AG04450 (cell line): ENCODE data around the gene CHPF. TPM values are rescaled to one million over a fixed set of nuclear protein-coding genes. Genes with fewer than 3 reads are reported as not detected.

Experiments used
- CTCF ChIA-PET: fragments of 300-600, 350-600 bp; formaldehyde crosslinking; extraction: SDS; loops from one replicate; lab custom pipeline; 2022; ENCODE audit warnings: antibody characterized with exemption, inconsistent platforms; lab: Charles Lee
- POLR2A ChIA-PET: fragments of 350-600 bp; formaldehyde crosslinking; extraction: SDS; loops from one replicate; lab custom pipeline; 2021; ENCODE audit warnings: antibody characterized with exemption, inconsistent platforms; lab: Yijun Ruan, JAX
- DNase-seq: peaks from one replicate; pipeline ENCODE4 v3.0.0-alpha.2; 2011; ENCODE audit warnings: low read depth, low spot score
- H3K27ac ChIP-seq: one replicate; pipeline ENCODE4 v1.5.1; 2012; ENCODE audit warnings: low read depth, low read length, control low read depth
- H3K27me3 ChIP-seq: one replicate; pipeline ENCODE4 v1.6.0; 2012; ENCODE audit warnings: low read length; ENCODE audit not compliant: control insufficient read depth, insufficient read depth
- H3K4me3 ChIP-seq: 2 replicates; pipeline ENCODE4 v1.5.1; 2011; ENCODE audit warnings: mild to moderate bottlenecking, low read depth, low read length, control low read depth
- H3K9me3 ChIP-seq: 2 replicates; pipeline ENCODE4 v1.5.1; 2012; ENCODE audit warnings: low read length; ENCODE audit not compliant: control insufficient read depth, insufficient read depth
- polyA plus RNA-seq: library from polyadenylated mRNA; depleted of rRNA; stranded (reverse); fragments of >200 nt; gene quantifications from 2 replicates; pipeline ENCODE4 v1.2.3, GENCODE V29; 2011
- TF ChIP-seq, protein P1 (sequence below): IDR thresholded peaks from 2 replicates; pipeline ENCODE4 v1.5.1; 2011; ENCODE audit warnings: low read depth, low read length, control low read depth, inconsistent platforms

CHPF gene
- polyA plus RNA-seq, 1 experiment: 24.4 TPM

DNA sequence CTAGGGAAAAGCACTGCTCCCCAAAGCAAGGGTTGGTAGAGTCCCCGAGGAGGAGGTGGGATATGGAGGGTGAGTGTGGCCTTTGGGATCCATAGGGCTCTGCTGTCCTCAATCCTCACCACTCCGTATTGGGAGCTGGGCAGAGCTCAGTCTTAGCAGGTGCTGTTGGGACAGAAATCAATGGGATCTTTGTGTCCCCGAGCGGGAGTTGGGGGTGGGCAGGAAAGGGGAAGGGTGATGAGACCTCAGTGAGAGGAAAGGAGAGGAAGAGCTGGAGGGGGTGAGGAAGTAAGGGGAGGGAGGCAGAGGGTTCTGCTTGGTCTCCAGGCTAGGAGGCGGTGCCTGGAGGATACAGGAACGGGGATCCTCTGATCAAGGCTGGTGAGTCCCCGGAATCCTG, 26.7 kb downstream of the CHPF start:
- CTCF ChIA-PET: interaction anchor here (1.1 to 5.8 kb wide), 3 partner anchors 14 to 24 kb away, joined by 3 to 58 read pairs (median 8); no protein-coding TSS in a partner anchor
- peaks cover 60% of the 10 kb centered on the region for H3K27me3 ChIP-seq
- POLR2A ChIA-PET: no interaction called here
- no peak overlapping the region for H3K27ac ChIP-seq
- no peak overlapping the region for H3K4me3 ChIP-seq
- TF ChIP-seq, protein P1, sequence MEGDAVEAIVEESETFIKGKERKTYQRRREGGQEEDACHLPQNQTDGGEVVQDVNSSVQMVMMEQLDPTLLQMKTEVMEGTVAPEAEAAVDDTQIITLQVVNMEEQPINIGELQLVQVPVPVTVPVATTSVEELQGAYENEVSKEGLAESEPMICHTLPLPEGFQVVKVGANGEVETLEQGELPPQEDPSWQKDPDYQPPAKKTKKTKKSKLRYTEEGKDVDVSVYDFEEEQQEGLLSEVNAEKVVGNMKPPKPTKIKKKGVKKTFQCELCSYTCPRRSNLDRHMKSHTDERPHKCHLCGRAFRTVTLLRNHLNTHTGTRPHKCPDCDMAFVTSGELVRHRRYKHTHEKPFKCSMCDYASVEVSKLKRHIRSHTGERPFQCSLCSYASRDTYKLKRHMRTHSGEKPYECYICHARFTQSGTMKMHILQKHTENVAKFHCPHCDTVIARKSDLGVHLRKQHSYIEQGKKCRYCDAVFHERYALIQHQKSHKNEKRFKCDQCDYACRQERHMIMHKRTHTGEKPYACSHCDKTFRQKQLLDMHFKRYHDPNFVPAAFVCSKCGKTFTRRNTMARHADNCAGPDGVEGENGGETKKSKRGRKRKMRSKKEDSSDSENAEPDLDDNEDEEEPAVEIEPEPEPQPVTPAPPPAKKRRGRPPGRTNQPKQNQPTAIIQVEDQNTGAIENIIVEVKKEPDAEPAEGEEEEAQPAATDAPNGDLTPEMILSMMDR: no peak
- no peak for DNase-seq
- H3K9me3 ChIP-seq: no peaks in the 10 kb centered on the region; the same call in 1 of the 2 replicates

DNA sequence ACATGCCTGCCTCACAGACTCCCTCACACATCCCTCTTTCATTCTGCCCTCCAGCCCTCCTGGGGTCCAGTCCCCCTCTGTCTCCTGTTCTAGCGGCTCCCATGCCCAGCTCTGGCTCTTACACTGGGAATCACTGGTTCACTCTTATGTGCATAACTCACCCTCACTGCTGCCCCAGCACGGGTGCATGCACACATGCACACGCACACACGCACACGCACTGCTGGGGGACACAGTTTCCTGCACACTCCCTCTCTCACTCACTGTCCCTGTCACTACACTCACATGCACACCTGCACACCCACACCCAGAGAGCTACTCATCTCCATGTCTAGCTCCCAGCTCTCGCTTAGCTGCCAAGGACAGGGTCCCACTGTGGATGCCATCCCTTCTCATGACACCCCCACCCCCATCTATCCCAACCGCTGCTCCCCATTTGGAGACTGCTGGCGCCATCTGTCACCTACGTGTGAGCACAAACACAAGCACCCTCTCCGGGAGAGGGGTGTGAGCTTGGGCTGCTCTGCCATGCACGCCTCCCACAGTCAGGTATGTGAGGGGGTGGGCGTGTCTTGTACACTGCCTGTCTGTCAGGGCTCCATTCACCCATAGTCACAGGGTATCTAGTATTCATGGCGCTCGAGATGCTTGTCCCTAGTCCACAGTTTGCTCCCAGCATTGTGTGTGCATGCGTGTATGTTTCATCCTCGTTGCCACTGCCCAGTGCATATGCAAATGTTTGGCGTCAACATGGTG, 27.6 kb downstream of the CHPF start:
- Histone ChIP-seq H3K4me3 (no peak overlapping the region), H3K27ac (no peak overlapping the region), H3K9me3 (peaks cover 4% of the 10 kb centered on the region), H3K27me3 (peaks cover 68% of the 10 kb centered on the region)
- ChIA-PET POLR2A (no interaction called here), CTCF (interaction anchor here (1.1 kb wide), 1 partner anchor 20 kb away, joined by 8 read pairs; no protein-coding TSS in a partner anchor)
- TF ChIP-seq, protein P1: no peak
- DNase-seq: no peak

GRCh38 chr2:219514836-219515235, 28.8 kb downstream of the CHPF start:
- TF ChIP-seq, protein P1: no peak
- Histone ChIP-seq H3K9me3 (peaks cover 8% of the 10 kb centered on the region), H3K27ac (no peak overlapping the region), H3K4me3 (no peak overlapping the region), H3K27me3 (peaks cover 76% of the 10 kb centered on the region)
- ChIA-PET CTCF (interaction anchor here (0.8 to 1.5 kb wide), 2 partner anchors 26 to 112 kb away, joined by 3 to 8 read pairs; no protein-coding TSS in a partner anchor), POLR2A (no interaction called here)
- no peak for DNase-seq

DNA sequence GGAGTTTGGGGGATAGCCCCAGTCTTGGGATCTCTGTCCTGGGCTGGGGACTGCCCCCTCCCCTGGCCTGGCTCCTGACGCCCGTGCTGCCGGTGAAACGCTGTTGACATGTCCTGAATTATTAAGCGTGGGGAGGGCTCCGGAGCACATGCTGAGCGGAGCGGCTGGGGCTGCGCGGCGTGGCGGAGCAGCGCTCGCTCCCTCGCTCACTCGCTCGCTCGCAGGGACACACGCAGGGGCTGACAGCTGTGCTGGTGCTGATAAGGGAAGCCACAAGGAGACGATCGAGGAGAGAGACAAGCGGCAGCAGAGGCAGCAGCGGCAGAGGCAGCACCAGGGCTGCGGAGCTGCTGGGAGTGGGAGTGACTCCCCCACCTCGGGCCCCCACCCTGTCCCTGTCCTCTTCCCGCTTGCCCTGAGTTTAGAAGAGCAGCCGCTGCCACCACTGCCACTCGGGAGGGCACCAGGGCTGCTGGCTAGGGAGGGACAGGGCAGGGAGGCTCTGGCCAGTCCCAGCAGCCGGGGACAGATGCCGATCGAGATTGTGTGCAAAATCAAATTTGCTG, 29.3 kb downstream of the CHPF start, which contains the start of gene ASIC4:
ASIC4 (plus strand) TSS at position 287 of the 566 bp plus-strand sequence; CDS start at position 530, 243 bp downstream.
- TF ChIP-seq, protein P1: no peak
- no peak for DNase-seq
- ChIA-PET POLR2A (no interaction called here), CTCF (interaction anchor here (0.8 to 1.6 kb wide), 4 partner anchors 16 to 112 kb away, joined by 3 to 8 read pairs (median 4); no protein-coding TSS in a partner anchor)
- Histone ChIP-seq H3K27me3 (peaks cover 76% of the 10 kb centered on the region), H3K27ac (no peak within 1 kb of the TSS), H3K9me3 (peaks cover 8% of the 10 kb centered on the region), H3K4me3 (no peak within 1 kb of the TSS)
